Mesenteric fat pad (tissue), 1 donor: ENCODE measurements around the gene KIAA1671. TPM values are rescaled to one million over a fixed set of nuclear protein-coding genes. Genes with fewer than 3 reads are reported as not detected.
"Not testable (repeated sequence)": the region's sequence is repeated elsewhere in the genome, so short reads cannot be mapped to it uniquely, and the experiment has no call there.

Source experiments
- DNase-seq: peaks from one replicate; pipeline ENCODE4 v3.0.0-alpha.2; 2020; ENCODE audit warnings: low spot score
- total RNA-seq: library from RNA; stranded (reverse); fragmentation: NEBNext Ultra II Directional; extraction: Animal tissue kit (Norgen Biotek cat#: 25700); gene quantifications from one replicate; pipeline ENCODE4 v1.2.1, GENCODE V29; 2021
- donor health status: DM: yes; HTN: yes; CAD: no.

KIAA1671 gene
- total RNA-seq, 1 donor from 2014 or later, result 14.9 TPM

DNA sequence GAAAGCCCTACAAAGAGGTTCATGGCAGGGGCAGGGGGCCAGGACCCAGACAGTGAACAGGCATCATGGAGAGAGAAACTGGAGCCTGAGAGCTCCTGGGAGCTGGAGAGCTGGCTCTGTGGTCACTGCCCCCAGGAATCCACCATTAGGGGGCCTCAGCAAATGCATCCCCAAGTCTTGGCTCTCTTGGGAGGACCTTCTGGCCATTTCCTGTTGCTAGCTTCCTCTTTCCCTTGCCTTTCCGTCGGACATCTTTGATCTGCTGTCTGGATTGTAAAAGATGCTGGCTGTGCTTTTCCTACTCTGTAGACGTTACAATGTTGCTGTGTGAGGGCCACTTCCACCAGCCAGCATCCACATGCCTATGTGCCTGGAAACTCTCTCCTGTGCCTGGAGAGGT is 259.8 kb downstream of the KIAA1671 start:
- no peak for DNase-seq

DNA sequence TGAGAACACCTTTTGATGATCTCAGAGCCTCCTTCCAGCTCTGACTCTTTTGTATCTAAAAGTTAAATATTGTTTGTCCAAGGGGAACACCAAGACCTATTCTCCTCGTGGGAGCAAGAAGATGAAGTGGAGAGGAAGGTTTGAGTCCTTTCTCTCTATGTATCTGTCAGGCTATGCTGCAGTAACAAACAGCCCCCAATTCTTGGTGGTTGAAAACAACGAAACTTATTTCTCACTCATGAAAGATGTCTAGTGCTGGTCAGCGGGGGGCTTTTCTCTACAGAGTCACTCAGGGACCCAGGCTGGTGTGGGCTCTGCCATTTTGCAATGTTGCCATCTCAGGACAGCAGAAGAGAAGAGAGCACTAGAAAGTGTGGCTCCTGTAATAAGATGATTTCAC is 260.7 kb downstream of the KIAA1671 start:
- DNase-seq, result no peak

DNA sequence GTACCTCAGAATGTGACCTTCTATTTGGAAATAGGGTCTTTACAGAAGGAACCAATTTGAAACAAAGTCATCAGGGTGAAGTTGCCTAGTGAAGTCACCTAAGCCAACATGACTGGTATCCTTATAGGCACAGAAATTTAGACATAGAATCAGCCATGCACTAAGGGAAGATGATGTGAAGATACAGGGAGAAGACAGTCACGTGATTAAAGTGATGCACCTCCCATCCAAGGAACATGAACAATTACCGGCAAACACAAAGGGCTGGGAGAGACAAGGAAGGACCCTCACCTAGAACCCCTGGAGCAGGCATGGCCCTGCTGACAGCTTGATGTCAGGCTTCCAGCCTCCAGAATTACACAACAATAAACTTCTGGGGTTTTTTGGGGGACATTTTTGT is 263.7 kb downstream of the KIAA1671 start:
- no peak for DNase-seq

DNA sequence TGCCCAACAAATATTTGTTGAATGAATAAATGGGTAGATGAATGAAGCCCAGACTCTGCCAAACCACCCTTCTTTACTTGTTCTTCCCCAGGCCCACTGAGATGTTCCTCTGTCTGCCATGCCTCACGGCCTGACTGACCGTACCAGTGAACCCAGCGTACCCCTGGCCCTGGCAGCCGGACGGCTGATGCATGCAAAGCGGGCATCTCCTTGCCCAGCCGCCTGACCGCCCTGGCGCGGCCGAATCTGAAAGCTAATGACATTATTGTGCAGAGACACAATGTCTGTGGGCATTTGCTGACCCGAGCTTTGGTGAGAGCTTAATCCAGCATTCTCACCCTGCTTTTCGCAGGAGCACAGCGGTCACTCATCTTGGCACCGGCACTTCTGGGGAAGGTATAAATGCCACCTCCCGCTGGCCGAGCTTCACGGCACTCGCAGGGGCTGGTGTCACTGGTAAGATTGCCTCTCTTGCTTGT is 266.7 kb downstream of the KIAA1671 start, which contains the start of gene CRYBB2:
TSS of gene CRYBB2 (plus strand) at position 429 of the 479 bp plus-strand sequence. CDS start 1,791 bp downstream, outside the sequence.
- DNase-seq, result no peak

DNA sequence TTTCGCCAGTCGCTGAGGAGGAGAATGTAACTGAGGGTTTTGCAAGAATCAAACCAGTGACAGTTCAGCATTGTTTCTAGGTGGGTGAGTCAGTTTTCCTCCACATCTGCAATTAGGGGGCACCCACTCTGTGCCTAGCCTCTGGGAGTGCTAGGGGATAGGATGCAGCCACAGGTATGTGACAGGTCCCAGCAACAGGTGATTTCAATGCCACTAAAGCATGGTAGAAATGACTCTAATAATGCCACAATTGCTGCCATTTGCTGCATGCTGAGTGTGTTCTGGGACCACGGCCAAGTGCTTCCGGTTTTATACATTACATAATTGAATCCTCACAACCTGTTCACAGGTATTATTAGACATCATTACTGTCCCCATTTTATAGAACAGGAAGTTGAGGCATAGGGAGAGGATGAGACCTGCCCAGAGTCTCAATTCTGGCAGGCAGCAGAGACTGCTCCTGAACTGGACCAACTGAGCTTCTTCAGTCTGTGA is 267.5 kb downstream of the KIAA1671 start:
- DNase-seq, result no peak

DNA sequence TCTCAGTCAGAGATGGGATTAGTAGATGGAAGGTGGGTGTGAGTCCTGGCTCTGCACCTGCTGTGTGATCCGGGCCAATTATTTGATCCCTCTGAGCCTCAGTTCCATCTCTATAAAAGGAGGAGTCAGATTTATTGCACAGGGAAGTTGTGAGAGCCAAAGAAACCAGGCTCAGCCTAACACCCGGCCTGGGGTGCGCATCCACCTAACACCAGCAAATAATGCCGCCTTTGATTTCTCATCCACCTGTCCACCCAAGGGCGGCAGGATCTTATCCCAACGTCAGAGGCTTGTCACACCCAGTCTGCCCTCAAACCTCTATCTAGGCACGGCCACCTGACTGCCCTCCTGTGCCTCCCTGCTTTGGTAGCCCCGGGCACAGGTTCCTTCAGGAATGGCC is 269.3 kb downstream of the KIAA1671 start:
- DNase-seq, result no peak

DNA sequence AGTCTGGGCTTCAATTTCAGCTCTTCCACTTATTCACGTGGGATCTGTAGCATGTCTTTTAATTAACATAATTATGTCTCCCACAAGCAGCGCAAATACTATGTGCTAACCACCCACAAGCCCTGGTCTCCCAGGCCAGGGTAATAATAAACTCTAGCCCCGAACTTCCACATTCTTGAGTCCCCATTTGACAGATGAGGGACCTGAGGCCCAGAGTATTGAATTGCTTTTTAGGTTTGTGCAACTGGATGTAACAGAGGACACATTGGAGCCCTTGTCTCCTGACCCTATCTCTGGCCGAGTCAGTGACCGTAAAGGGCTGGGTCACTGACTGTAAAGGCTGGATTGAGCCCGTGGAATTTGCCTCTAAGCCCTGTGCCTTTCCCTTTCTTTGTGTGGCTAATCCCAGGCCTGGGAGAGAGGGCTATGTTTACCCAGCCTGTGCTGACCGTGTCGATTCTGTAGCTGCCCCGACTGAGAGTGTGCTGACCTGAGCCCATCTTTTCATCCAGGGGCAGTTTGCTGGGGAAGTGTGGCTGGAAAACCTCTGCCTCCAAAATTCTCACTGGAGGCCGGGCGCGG is 270.8 kb downstream of the KIAA1671 start:
- no peak for DNase-seq

DNA sequence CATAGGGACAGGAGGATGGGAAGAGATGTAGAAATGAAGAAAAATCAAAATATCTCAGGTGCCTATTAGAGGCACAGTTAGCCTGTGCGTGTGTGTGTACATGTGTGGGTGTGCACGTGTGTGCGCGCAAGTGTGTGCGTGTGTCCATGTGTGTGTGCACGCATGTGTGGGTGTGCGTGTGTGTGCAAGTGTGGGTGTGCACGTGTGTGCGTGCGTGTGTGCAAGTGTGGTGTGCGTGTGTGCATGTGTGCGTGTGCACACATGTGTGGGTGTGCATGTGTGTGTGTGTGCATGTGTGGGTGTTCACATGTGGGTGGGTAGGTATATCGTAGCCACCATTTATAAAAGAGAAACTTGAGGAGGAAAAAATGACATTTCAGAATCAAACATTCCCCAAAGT is 276.3 kb downstream of the KIAA1671 start:
- no peak for DNase-seq

DNA sequence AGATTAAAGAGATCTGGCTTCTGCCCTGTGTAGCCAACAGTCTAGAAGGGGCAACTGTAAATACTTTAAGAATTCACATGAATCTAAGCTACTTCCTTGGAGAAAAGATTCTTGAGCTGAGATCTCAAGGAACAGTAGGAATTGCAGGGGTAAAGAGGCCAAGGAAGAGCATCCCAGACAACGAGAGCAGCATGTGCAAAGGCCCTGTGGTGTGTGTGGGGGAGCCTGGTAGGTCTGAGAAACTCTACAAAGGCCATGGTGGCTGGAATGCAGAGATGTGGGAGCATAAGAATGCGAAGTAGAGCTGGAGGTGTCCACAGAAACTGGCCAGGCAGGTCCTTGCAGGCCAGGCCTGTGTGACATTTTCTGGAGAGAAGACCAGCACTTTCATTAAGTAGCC is 278.2 kb downstream of the KIAA1671 start:
- not testable (repeated sequence) for DNase-seq

DNA sequence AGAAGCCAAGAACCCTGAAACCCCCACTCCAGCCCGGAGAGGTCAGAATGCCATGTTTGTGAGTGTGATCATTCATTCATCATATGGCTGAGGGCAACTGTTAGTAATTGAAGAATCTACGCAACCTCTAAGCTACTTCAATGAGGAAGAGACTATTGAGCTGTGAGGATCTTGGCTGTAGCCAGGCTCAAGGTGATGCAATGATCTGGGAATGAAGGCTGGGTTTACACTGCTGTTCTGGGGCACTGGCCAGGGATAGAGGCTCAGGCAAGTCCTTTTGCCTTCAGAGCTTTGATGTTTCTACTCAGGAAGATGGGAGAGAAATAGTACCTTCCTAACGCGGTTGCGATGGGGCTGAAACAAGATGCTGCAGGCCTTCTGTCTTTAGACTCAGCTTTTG is 279.8 kb downstream of the KIAA1671 start:
- DNase-seq, result no peak

DNA sequence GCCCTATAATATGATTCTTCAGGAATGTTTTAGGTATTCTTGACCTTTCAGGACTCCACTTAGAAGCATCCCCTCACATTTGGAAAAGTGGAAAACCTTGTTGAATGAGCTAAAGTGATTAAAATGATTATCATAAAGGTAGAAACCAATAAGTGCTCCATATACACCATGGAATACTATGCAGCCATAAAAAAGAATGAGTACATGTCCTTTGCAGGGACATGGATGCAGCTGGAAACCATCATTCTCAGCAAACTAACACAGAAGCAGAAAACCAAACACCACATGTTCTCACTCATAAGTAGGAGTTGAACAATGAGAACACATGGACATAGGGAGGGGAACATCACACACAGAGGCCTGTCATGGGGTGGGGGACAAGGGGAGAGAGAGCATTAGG is 281.2 kb downstream of the KIAA1671 start:
- not testable (repeated sequence) for DNase-seq

DNA sequence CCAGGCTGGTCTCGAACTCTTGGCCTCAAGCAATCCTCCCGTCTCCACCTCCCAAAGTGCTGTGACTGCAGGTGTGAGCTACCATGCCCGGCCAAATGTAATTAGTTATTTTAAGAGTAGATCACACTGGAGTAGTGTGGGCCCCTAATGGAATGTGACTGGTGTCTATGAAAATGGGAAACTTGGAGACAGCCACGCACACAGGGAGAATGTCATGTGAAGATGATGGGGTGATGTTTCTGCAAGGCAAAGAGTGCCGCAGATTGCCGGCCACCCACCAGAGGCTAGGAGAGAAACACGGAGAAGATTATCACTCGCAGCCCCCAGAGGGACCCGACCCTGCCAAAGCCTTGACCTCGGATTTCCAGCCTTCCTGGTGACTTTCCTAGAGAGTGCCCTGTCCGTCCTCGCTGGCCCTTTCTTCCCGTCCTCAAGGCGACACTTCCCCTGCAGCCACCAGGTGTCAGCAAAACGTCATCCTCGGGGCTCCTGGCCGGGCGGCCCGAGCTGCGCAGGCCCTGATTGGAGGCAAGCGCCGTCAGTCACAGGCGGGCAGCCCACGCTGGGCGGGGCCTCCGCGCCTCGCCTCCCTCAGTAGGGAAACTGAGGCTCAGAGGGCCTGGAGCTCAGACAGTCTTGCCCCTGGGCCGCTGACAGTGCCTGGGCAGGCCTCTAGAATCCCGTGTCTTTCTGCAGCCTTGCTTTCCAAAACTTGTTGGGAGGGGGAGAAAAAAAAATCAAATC is 283.2 kb downstream of the KIAA1671 start:
- DNase-seq, result no peak

DNA sequence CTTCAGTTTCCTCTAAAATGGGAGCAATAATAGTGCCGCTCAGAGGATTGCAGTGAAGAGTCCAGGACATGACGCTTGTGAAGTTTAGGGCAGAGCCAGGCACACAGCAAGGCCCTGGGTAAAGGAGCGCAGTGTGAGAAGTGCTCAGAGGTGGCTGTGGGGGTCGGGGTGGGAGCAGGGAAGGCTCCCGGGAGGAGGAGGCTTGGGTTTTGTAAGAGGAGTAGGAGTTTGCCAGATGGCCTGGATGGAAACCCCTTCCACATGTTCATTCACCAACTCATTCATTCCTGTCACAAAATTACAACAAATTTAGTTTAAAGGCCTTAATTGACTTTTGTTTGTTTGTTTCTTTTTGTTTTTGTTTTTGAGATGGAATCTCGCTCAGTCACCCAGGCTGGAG is 283.9 kb downstream of the KIAA1671 start:
- DNase-seq, result no peak

DNA sequence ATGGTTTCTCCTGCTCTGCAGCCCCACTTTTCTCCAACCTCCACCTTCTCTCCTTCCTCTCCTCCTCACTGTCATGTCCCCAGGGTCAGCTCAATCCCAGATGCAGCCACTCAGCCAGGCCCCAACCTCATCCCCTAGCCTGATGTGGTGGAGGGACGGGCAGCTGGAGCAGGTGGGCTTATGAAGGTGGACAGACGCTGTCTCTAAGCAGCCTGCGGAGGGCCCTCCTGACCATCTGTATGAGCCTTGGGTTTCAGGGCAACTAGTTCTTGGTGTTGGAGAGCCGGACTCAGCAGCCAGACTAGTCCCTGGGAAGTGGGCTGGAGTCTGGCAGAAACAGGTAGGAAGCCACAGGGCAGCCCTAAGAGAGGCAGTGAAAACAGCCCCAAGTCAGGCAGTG is 285.0 kb downstream of the KIAA1671 start:
- no peak for DNase-seq

DNA sequence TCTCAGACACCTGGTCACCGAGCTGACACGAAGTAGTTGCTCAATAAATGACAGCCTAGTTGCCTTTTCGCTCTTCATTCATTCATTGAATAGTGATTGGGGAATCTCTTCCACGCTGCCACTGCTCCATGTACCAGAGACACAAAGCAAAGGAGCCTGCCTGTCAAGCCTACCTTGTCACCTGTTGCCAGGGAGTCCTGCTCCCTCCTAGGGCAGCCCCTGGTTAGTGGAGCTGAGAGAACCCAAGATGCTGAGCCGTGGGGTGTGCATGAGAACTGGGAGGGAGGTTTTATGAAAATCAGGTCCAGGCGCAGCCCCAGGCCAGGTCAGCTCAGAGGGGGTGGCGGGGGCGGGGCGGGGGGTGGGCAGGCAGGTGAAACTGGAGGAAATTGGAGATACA is 285.5 kb downstream of the KIAA1671 start:
- DNase-seq, result not testable (repeated sequence)

Other genes starting within 250 kb of the KIAA1671 start
- gene PIWIL3, start 178.0 kb upstream of the KIAA1671 start, total RNA-seq, result not detected
- 0.16 TPM for gene SGSM1, start 146.5 kb upstream of the KIAA1671 start, total RNA-seq
- gene LHFPL7, start 6.0 kb upstream of the KIAA1671 start, total RNA-seq, result not detected
- not detected for gene CRYBB3, start 247.1 kb downstream of the KIAA1671 start, total RNA-seq